ENCODE results near the gene FERMT3. TPM values are rescaled to one million over a fixed set of nuclear protein-coding genes. Genes with fewer than 3 reads are reported as not detected.

FERMT3 gene
- total and polyA plus RNA-seq, 2 of the 13 experiments (the other 11 are each of a cell fraction or from before 2014, with no cell fraction given), result 0.29 TPM; not detected in 1

- TF ChIP-seq ZNF296 (CRISPR knock-in tag; conservative IDR thresholded peaks at IDR 0.05) (0 out of 2 replicates have a peak, but pooled peaks have one; percentile 23), ETV6 (CRISPR knock-in tag; conservative IDR thresholded peaks at IDR 0.05) (no peak), ZBED4 (CRISPR knock-in tag; IDR thresholded peaks at IDR 0.05; ENCODE audit: borderline replicate concordance) (peak; percentile 16; the same call in 1 of the 2 replicates), FOSL2 (CRISPR knock-in tag; IDR thresholded peaks at IDR 0.05) (peak; percentile 24; the same call in 1 of the 2 replicates), KDM4B (CRISPR knock-in tag; IDR thresholded peaks at IDR 0.05) (no peak), ZNF136 (CRISPR knock-in tag; IDR thresholded peaks at IDR 0.05; ENCODE audit: low read depth) (peak; percentile 46; the same call in 1 of the 2 replicates), CREB3 (CRISPR knock-in tag; IDR thresholded peaks at IDR 0.05) (no peak), SMAD1 (CRISPR knock-in tag; IDR thresholded peaks at IDR 0.05; ENCODE audit: borderline replicate concordance, low read depth) (0 out of 2 replicates have a peak, but pooled peaks have one; percentile 50), POGZ (CRISPR knock-in tag; IDR thresholded peaks at IDR 0.05) (no peak), ZMYM4 (CRISPR knock-in tag; IDR thresholded peaks at IDR 0.05) (peak; percentile 61; the same call in 1 of the 2 replicates), AGO1 (IDR thresholded peaks at IDR 0.05; ENCODE audit: low read depth, low read length, poor library complexity, severe bottlenecking) (peak; percentile 95), ELF3 (CRISPR knock-in tag; IDR thresholded peaks at IDR 0.05) (peak; percentile 28), RXRB (CRISPR knock-in tag; IDR thresholded peaks at IDR 0.05; ENCODE audit: borderline replicate concordance) (0 out of 2 replicates have a peak, but pooled peaks have one; percentile 18), SNAPC2 (CRISPR knock-in tag; IDR thresholded peaks at IDR 0.05) (peak; percentile 66; the same call in 1 of the 2 replicates), KAT7 (CRISPR knock-in tag; IDR thresholded peaks at IDR 0.05; ENCODE audit: borderline replicate concordance) (peak; percentile 63; the same call in 1 of the 2 replicates), ZNF709 (CRISPR knock-in tag; IDR thresholded peaks at IDR 0.05) (peak; percentile 24; the same call in 1 of the 2 replicates), HNRNPH1 (optimal IDR thresholded peaks at IDR 0.05; ENCODE audit: low read depth, low read length) (no peak), E2F2 (CRISPR knock-in tag; IDR thresholded peaks at IDR 0.05; ENCODE audit: borderline replicate concordance) (no peak; the same call in 1 of the 2 replicates), MYPOP (CRISPR knock-in tag; IDR thresholded peaks at IDR 0.05) (peak; percentile 56; the same call in 1 of the 2 replicates), ZFP41 (CRISPR knock-in tag; IDR thresholded peaks at IDR 0.05; ENCODE audit: borderline replicate concordance) (peak; percentile 62; the same call in 1 of the 2 replicates), PCBP1 (IDR thresholded peaks at IDR 0.05; ENCODE audit: borderline replicate concordance, low read depth, low read length) (0 out of 2 replicates have a peak, but pooled peaks have one; percentile 38), TEAD2 (CRISPR knock-in tag; IDR thresholded peaks at IDR 0.05) (no peak)
Measured at GRCh38 chr11:64230171-64230984, 23.9 kb downstream of the FERMT3 start, which contains the start of gene DNAJC4 (continued).
